ENCODE measurements around the gene SNAP91. TPM values are rescaled to one million over a fixed set of nuclear protein-coding genes. Genes with fewer than 3 reads are reported as not detected.
"Not testable (repeated sequence)": the region's sequence is repeated elsewhere in the genome, so short reads cannot be mapped to it uniquely, and the experiment has no call there.

SNAP91 gene, protein sequence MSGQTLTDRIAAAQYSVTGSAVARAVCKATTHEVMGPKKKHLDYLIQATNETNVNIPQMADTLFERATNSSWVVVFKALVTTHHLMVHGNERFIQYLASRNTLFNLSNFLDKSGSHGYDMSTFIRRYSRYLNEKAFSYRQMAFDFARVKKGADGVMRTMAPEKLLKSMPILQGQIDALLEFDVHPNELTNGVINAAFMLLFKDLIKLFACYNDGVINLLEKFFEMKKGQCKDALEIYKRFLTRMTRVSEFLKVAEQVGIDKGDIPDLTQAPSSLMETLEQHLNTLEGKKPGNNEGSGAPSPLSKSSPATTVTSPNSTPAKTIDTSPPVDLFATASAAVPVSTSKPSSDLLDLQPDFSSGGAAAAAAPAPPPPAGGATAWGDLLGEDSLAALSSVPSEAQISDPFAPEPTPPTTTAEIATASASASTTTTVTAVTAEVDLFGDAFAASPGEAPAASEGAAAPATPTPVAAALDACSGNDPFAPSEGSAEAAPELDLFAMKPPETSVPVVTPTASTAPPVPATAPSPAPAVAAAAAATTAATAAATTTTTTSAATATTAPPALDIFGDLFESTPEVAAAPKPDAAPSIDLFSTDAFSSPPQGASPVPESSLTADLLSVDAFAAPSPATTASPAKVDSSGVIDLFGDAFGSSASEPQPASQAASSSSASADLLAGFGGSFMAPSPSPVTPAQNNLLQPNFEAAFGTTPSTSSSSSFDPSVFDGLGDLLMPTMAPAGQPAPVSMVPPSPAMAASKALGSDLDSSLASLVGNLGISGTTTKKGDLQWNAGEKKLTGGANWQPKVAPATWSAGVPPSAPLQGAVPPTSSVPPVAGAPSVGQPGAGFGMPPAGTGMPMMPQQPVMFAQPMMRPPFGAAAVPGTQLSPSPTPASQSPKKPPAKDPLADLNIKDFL
- not detected for total RNA-seq

DNA sequence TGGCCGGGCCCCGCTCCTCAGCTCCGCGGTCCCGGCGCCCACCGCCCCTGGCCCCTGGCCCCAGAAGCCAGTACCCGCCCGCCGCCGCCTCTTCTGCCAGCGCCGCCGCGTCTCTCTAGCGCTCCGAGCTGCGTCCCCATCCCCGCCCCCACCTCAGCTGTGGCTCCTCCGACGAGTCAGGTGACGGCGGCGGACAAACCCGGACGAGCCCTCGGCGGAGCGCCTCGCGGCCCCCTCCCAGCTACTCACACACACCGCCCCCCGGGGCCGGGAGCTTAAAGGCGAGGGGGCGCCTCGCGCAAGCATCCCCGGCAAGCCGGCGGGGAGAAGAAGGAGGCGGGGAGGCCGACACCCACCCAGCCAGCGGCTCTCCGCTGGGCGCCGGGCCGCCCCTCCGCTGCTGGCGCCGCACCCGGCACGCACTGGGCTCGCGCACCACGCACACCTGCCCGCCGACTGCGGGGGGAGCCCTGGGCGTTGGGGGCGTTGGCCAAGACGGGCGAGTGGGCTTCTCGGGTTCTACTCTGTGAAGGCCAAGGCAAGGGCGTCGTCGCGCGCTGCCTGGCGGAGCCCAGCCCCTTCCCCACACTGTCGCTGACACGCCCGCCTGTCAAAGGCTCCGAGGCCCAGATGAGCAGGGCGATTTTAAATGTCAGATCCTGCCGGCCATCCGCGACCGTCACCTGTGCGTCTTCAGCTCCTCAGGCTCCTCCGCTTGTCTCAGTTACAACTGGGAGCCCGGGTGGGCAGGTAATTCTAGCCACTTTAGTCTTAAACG is at the start of gene SNAP91:
SNAP91 (minus strand) TSS at position 132 of the 778 bp plus-strand sequence. CDS start 1,174 bp downstream, outside the sequence.
- POLR2A ChIA-PET: no interaction called here
- Mint-ChIP-seq H3K36me3 (peaks cover 2% of the 10 kb centered on the region), H3K4me3 (no peak within 1 kb of the TSS), H3K4me1 (ENCODE audit: low read depth) (peaks cover 3% of the 10 kb centered on the region), H3K9me3 (no peaks in the 10 kb centered on the region), H3K27ac (no peak within 1 kb of the TSS), H3K27me3 (peaks cover 25% of the 10 kb centered on the region)
- no peak for DNase-seq
- intact Hi-C loops (cut with micrococcal nuclease): no loop called here
- CTCF ChIA-PET: no interaction called here

DNA sequence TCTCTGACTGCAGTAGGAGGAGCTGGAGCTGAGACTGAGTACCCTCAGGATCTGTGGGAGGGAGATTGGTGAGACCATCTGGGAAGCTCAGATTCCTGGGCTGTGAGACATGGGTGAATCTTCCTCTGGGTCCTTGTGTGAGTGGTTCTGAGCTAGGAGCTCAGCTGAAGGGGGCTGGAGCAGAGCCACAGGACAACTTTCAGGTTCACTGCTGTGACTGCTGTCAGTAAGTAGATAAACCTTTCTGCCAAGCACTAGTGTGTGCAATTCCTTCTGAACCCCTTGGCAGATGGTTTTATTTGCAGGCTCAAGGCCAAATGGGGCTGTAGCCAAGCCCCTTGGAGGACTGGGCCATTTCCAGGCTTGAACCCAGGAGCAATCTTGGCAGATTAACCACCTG is 49.6 kb upstream of the SNAP91 start:
- Mint-ChIP-seq H3K27me3 (peaks cover 2% of the 10 kb centered on the region), H3K27ac (no peak overlapping the region), H3K9me3 (peaks cover 29% of the 10 kb centered on the region), H3K4me1 (ENCODE audit: low read depth) (no peaks in the 10 kb centered on the region), H3K4me3 (no peak overlapping the region), H3K36me3 (no peaks in the 10 kb centered on the region)
- no peak for DNase-seq
- CTCF ChIA-PET: no interaction called here
- POLR2A ChIA-PET: no interaction called here
- intact Hi-C loops (cut with micrococcal nuclease): no loop called here

DNA sequence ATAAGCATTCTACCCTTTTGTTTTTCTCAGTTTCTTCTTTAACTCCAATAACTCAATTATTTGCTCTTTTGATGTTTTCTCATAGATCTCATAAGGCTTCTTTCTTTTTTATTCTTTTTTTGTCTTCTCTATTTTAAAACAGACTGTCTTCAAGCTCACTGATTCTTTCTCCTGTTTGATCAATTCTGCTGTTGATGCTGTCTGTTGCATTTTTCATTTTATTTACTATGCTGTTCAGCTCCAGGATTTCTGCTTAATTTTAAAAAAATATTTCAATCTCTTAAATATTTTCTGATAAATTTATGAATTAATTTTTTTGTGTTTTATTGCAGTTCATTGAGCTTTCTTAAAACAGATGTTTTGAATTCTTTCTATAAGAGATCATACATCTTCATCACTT is 48.1 kb upstream of the SNAP91 start:
- POLR2A ChIA-PET: no interaction called here
- no peak for DNase-seq
- Mint-ChIP-seq H3K36me3 (no peaks in the 10 kb centered on the region), H3K9me3 (peaks cover 33% of the 10 kb centered on the region), H3K27ac (no peak overlapping the region), H3K4me3 (no peak overlapping the region), H3K27me3 (peaks cover 2% of the 10 kb centered on the region), H3K4me1 (ENCODE audit: low read depth) (no peaks in the 10 kb centered on the region)
- intact Hi-C loops (cut with micrococcal nuclease): no loop called here
- CTCF ChIA-PET: no interaction called here

DNA sequence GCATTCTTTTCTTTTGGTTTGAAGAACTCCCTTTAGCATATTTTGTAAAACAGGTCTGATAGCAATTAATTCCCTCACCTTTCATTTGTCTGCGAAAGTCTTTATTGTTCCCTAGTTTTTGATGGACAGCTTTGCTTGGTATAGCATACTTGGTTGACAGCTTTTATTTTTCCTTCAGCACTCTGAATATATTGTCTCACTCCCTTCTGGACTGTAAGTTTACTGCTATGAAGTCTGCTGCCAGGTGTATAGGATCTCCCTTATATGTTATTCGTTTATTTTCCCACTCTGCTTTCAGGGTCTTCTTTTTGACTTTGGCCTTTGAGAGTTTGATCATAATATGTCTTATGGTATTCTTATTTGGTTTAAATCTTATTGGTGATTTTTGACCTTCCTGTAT is 47.7 kb upstream of the SNAP91 start:
- peaks cover 2% of the 10 kb centered on the region for H3K27me3 Mint-ChIP-seq
- POLR2A ChIA-PET: no interaction called here
- CTCF ChIA-PET: no interaction called here

DNA sequence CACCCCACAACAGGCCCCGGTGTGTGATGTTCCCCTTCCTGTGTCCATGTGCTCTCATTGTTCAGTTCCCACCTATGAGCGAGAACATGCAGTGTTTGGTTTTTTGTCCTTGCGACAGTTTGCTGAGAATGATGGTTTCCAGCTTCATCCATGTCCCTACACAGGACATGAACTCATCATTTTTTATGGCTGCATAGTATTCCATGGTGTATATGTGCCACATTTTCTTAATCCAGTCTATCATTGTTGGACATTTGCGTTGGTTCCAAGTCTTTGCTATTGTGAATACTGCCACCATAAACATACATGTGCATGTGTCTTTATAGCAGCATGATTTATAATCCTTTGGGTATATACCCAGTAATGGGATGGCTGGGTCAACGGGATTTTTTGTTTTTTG is 43.5 kb upstream of the SNAP91 start:
- DNase-seq; intact Hi-C loops (cut with micrococcal nuclease); H3K4me3 Mint-ChIP-seq; H3K4me1 Mint-ChIP-seq (ENCODE audit: low read depth); CTCF ChIA-PET; H3K27ac Mint-ChIP-seq; H3K27me3 Mint-ChIP-seq; POLR2A ChIA-PET; H3K36me3 Mint-ChIP-seq: not testable (repeated sequence)
- peaks cover 23% of the 10 kb centered on the region for H3K9me3 Mint-ChIP-seq

More for the DNA sequence above, 47.7 kb upstream of the SNAP91 start:
- Mint-ChIP-seq H3K9me3 (peaks cover 33% of the 10 kb centered on the region), H3K27ac (no peak overlapping the region), H3K4me1 (ENCODE audit: low read depth) (no peaks in the 10 kb centered on the region), H3K4me3 (no peak overlapping the region), H3K36me3 (no peaks in the 10 kb centered on the region)
- intact Hi-C loops (cut with micrococcal nuclease): no loop called here
- DNase-seq: no peak

DNA sequence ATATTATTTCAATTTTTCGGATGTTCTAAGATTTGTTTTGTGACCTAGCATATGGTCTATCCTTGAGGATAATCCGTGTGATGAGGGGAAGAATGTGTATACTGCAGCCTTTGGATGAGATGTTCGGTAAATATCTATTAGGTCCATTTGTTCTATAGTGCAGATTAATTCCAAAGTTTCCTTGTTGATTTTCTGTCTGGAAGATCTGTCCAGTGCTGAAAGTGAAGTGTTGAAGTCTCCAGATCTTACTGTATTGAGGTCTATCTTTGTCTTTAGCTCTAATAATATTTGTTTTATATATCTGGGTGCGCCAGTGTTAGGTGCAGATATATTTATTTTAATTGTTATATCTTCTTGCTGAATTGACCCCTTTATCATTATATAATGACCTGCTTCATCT is 32.2 kb upstream of the SNAP91 start:
- intact Hi-C loops (cut with micrococcal nuclease): no loop called here
- H3K27ac Mint-ChIP-seq: no peak overlapping the region
- H3K4me1 Mint-ChIP-seq (ENCODE audit: low read depth): no peaks in the 10 kb centered on the region
- no peaks in the 10 kb centered on the region for H3K36me3 Mint-ChIP-seq
- no peaks in the 10 kb centered on the region for H3K9me3 Mint-ChIP-seq
- no peak overlapping the region for H3K4me3 Mint-ChIP-seq
- CTCF ChIA-PET: no interaction called here
- POLR2A ChIA-PET: no interaction called here
- H3K27me3 Mint-ChIP-seq: no peaks in the 10 kb centered on the region
- DNase-seq: no peak

DNA sequence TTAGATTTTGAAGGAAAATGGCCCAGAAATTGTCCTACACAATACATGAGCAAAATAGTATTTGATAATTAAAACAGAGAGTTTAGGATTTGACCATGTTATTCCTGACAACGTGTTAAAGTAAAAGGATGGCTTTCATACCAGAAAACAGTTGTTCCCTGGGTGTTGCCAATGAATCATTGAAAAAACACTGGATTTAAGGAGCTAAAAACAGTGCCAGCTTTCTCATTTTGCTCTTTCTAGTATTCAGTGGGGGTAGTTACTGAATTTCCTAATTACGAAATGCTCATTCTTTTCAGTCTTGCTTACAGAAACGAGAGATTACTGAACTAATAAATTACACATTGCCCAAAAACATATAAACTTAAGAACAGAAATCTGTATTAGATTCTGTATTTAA is 26.6 kb upstream of the SNAP91 start:
- intact Hi-C loops (cut with micrococcal nuclease): no loop called here
- Mint-ChIP-seq H3K36me3 (no peaks in the 10 kb centered on the region), H3K27me3 (no peaks in the 10 kb centered on the region), H3K4me1 (ENCODE audit: low read depth) (no peaks in the 10 kb centered on the region), H3K27ac (no peak overlapping the region), H3K4me3 (no peak overlapping the region), H3K9me3 (no peaks in the 10 kb centered on the region)
- ChIA-PET CTCF (no interaction called here), POLR2A (no interaction called here)
- DNase-seq: no peak

DNA sequence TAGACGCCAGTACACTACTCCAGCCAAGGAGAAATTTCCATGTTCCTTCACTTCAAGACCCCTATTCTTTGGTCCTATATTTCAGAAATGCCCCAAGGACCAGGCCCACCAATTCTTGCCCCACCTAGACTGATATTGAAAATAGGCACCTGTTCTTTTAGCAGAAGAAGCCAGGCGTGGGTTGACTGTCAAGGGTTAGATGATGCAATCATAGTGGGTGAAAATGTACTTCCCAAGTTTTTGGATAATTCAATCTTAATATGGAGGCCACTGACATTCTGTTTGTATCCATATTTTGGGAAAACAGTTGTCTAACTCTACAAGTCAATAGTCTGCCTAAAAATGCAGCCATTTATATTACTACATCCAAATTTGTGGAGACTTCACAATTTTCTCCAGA is 21.0 kb upstream of the SNAP91 start:
- ChIA-PET CTCF (no interaction called here), POLR2A (no interaction called here)
- intact Hi-C loops (cut with micrococcal nuclease): no loop called here
- H3K4me3 Mint-ChIP-seq: no peak overlapping the region
- no peak for DNase-seq
- no peaks in the 10 kb centered on the region for H3K4me1 Mint-ChIP-seq (ENCODE audit: low read depth)
- H3K27ac Mint-ChIP-seq: no peak overlapping the region
- H3K9me3 Mint-ChIP-seq: no peaks in the 10 kb centered on the region
- no peaks in the 10 kb centered on the region for H3K27me3 Mint-ChIP-seq
- H3K36me3 Mint-ChIP-seq: no peaks in the 10 kb centered on the region

DNA sequence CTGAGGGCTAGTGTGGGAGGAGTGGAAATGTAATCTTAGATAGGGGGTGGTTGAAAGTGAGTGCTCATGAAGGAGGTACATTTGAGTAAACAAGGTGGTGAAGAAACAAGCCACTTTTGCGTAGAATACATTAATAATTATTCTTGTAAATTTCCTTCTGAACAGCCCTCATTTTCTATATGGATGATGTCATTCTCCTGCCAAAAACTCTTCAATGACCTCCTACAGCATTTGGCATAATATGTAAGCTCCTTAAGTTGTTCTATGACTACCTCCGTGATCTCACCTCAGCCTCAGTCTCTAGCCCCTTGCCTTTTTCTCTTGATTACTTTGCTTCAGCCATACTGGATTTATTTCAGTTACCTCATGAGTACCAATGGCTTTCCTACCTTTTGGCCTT is 14.0 kb upstream of the SNAP91 start:
- no peaks in the 10 kb centered on the region for H3K27me3 Mint-ChIP-seq
- no peak for DNase-seq
- intact Hi-C loops (cut with micrococcal nuclease): no loop called here
- POLR2A ChIA-PET: no interaction called here
- no peak overlapping the region for H3K27ac Mint-ChIP-seq
- no peaks in the 10 kb centered on the region for H3K36me3 Mint-ChIP-seq
- no peak overlapping the region for H3K4me3 Mint-ChIP-seq
- CTCF ChIA-PET: no interaction called here
- no peaks in the 10 kb centered on the region for H3K9me3 Mint-ChIP-seq
- H3K4me1 Mint-ChIP-seq (ENCODE audit: low read depth): no peaks in the 10 kb centered on the region

DNA sequence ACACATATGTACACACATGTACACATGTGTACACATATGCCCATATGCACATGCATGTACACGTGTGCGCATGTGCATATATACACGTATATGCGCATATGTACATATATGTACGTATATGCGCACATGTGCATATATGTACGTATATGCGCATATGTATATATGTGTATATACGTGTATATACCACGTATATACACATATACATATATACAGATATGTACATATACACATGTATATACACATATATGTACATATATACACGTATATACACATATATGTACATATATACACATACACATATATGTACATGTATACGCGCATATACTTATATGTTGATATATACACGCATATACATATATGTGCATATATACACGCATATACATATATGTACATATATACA is 8.9 kb upstream of the SNAP91 start:
- POLR2A ChIA-PET: no interaction called here
- Mint-ChIP-seq H3K4me1 (ENCODE audit: low read depth) (no peaks in the 10 kb centered on the region), H3K4me3 (no peak overlapping the region), H3K27me3 (no peaks in the 10 kb centered on the region), H3K9me3 (no peaks in the 10 kb centered on the region), H3K36me3 (no peaks in the 10 kb centered on the region), H3K27ac (no peak overlapping the region)
- intact Hi-C loops (cut with micrococcal nuclease): no loop called here
- no peak for DNase-seq
- CTCF ChIA-PET: no interaction called here

DNA sequence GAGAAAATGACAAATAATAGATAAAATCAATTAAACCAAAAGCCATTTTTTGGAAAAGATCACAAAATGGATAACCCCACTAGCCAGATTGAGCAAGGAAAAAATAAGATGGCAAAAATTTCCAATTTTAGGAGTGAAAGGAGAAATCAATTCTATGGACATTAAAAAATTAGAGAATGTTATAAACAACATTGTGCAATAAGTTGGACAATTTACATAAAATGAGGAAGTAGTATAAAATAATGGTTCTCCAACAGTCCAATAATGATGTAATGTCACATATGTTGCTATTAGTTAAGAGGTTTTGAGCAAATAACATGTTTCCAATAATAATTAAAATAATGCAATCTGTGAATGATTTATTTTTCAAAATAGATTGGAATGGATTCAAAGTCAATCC is 3.1 kb upstream of the SNAP91 start:
- ChIA-PET CTCF (no interaction called here), POLR2A (no interaction called here)
- H3K4me3 Mint-ChIP-seq: no peak overlapping the region
- no peak for DNase-seq
- H3K27me3 Mint-ChIP-seq: peaks cover 22% of the 10 kb centered on the region
- intact Hi-C loops (cut with micrococcal nuclease): no loop called here
- peaks cover 2% of the 10 kb centered on the region for H3K36me3 Mint-ChIP-seq
- H3K27ac Mint-ChIP-seq: no peak overlapping the region
- peaks cover 3% of the 10 kb centered on the region for H3K4me1 Mint-ChIP-seq (ENCODE audit: low read depth)
- no peaks in the 10 kb centered on the region for H3K9me3 Mint-ChIP-seq

DNA sequence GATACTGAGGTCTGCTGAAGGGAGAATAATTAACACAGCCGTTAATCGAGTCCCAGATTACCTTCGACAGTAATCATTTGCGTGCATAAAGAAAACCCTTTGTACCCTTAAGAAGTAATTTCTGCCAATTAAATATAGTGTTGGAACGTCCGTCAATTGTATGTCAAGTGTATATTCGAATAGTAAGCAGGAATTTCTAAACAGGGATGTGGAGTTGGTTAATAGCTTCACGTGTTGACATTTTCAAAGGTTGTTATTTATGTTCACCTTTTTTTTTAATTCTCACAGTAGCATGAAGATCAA is 798 bp upstream of the SNAP91 start:
- Mint-ChIP-seq H3K27ac (no peak overlapping the region), H3K9me3 (no peaks in the 10 kb centered on the region), H3K36me3 (peaks cover 2% of the 10 kb centered on the region), H3K4me3 (no peak overlapping the region), H3K27me3 (peaks cover 25% of the 10 kb centered on the region), H3K4me1 (ENCODE audit: low read depth) (peaks cover 3% of the 10 kb centered on the region)
- POLR2A ChIA-PET: no interaction called here
- no peak for DNase-seq
- CTCF ChIA-PET: no interaction called here
- intact Hi-C loops (cut with micrococcal nuclease): no loop called here

Measured in activated CD4-positive, alpha-beta memory T cell treated with anti-CD3 and anti-CD28 coated beads for 36 hours (primary cell).